H1 (cell line): ENCODE measurements around the gene BRPF1. TPM values are rescaled to one million over a fixed set of nuclear protein-coding genes. Genes with fewer than 3 reads are reported as not detected.
A peak's percentile ranks its signal among the peaks of the same experiment; 100 is the strongest.

Experiments
- CTCF ChIA-PET: fragments of 300-600 bp; sonication (Branson Sonifier 250); formaldehyde crosslinking; loops from one replicate; lab custom pipeline; 2021; ENCODE audit not compliant: partially characterized antibody; lab: Charles Lee
- POLR2A ChIA-PET: fragments of 300-600 bp; sonication (Branson Sonifier 250); formaldehyde crosslinking; loops from one replicate; lab custom pipeline; 2021; ENCODE audit warnings: inconsistent platforms; ENCODE audit not compliant: partially characterized antibody; lab: Charles Lee
- DNase-seq, 2 experiments: peaks; one replicate each; pipeline versions ENCODE4 v3.0.0 to v3.0.0-alpha.2; 2010 to 2022; ENCODE audit warnings: low spot score in 2 of 2, low read depth in 1 of 2, mixed read lengths in 1 of 2
- FAIRE-seq: peaks from 2 replicates; lab custom pipeline; 2011; peaks lifted over from hg19 to GRCh38; lab: Jason Lieb, UNC
- H2AFZ ChIP-seq: 2 replicates; pipeline ENCODE4 v1.8.1; 2012; ENCODE audit warnings: low read length, inconsistent platforms
- H2AK5ac ChIP-seq: 2 replicates; pipeline ENCODE4 v1.6.1; 2013; ENCODE audit warnings: low read depth, low read length
- H2BK120ac ChIP-seq: replicated peaks from 2 replicates; pipeline ENCODE3; 2013; ENCODE audit warnings: low read depth, low read length, inconsistent platforms
- H2BK12ac ChIP-seq: 2 replicates; pipeline ENCODE4 v1.6.1; 2013; ENCODE audit warnings: low read depth, low read length
- H2BK15ac ChIP-seq: 2 replicates; pipeline ENCODE4 v1.6.1; 2013; ENCODE audit warnings: low read length
- H2BK20ac ChIP-seq: 2 replicates; pipeline ENCODE4 v1.6.1; 2013; ENCODE audit warnings: low read length
- H2BK5ac ChIP-seq: 2 replicates; pipeline ENCODE4 v1.6.1; 2013; ENCODE audit warnings: low read depth, low read length
- H3K14ac ChIP-seq: 2 replicates; pipeline ENCODE4 v1.6.1; 2013; ENCODE audit warnings: inconsistent platforms; ENCODE audit not compliant: insufficient read length
- H3K18ac ChIP-seq: 2 replicates; pipeline ENCODE4 v1.6.1; 2013; ENCODE audit warnings: low read length; ENCODE audit errors: extremely low read depth
- H3K23ac ChIP-seq: 2 replicates; pipeline ENCODE4 v1.6.1; 2013; ENCODE audit warnings: inconsistent platforms; ENCODE audit not compliant: insufficient read length
- H3K23me2 ChIP-seq: 2 replicates; pipeline ENCODE4 v1.6.1; 2013; ENCODE audit warnings: low read depth, low read length
- H3K27ac ChIP-seq: 2 replicates; pipeline ENCODE4 v1.6.1; 2011; ENCODE audit warnings: low read depth, low read length, inconsistent platforms
- H3K27me3 ChIP-seq, 4 experiments: replicated peaks in 1 of 4; 1 replicate in 1 of 4; 2 replicates in 3 of 4; pipeline versions ENCODE4 v1.6.1 to v1.8.1; 2011 to 2013; ENCODE audit warnings: low read length in 3 of 4, mild to moderate bottlenecking in 3 of 4, inconsistent platforms in 2 of 4, mixed read lengths in 2 of 4, moderate library complexity in 1 of 4; ENCODE audit not compliant: control insufficient read depth in 3 of 4, insufficient read depth in 3 of 4; ENCODE audit errors: extremely low read depth in 1 of 4
- H3K36me3 ChIP-seq, 4 experiments: 2 replicates each; pipeline versions ENCODE4 v1.6.1 to v1.8.1; 2011 to 2013; ENCODE audit warnings: mild to moderate bottlenecking in 4 of 4, low read length in 3 of 4, moderate library complexity in 2 of 4, control low read depth in 1 of 4, inconsistent platforms in 1 of 4; ENCODE audit not compliant: insufficient read depth in 4 of 4, control insufficient read depth in 2 of 4
- H3K4ac ChIP-seq: replicated peaks from 2 replicates; pipeline ENCODE3; 2013; ENCODE audit warnings: low read length, low read depth, mixed read lengths, inconsistent platforms; ENCODE audit not compliant: insufficient read length
- H3K4me1 ChIP-seq, 4 experiments: replicated peaks in 1 of 4; 1 replicate in 1 of 4; 2 replicates in 3 of 4; pipeline versions ENCODE4 v1.6.1 to v1.8.1; 2011 to 2013; ENCODE audit warnings: low read length in 3 of 4, inconsistent platforms in 2 of 4, mixed read lengths in 1 of 4; ENCODE audit not compliant: insufficient read depth in 4 of 4, control insufficient read depth in 3 of 4
- H3K4me2 ChIP-seq, 2 experiments: 2 replicates each; pipeline versions ENCODE4 v1.6.1 to v1.8.1; 2011 to 2013; ENCODE audit warnings: low read depth in 2 of 2, low read length in 2 of 2, control low read depth in 1 of 2, inconsistent platforms in 1 of 2, mild to moderate bottlenecking in 1 of 2; ENCODE audit not compliant: insufficient read depth in 1 of 2
- H3K4me3 ChIP-seq, 4 experiments: fragments of 200-600, 300-600 bp in 1 of 4; sonication (generic), shearing (Covaris generic), sonication (Bioruptor Twin) in 1 of 4; 2 replicates each; pipeline versions ENCODE4 v1.5.1 to v1.8.1; 2011 to 2016; ENCODE audit warnings: low read length in 4 of 4, low read depth in 3 of 4, control low read depth in 2 of 4, inconsistent platforms in 2 of 4, mild to moderate bottlenecking in 2 of 4, mixed read lengths in 1 of 4, moderate library complexity in 1 of 4; ENCODE audit not compliant: insufficient read depth in 2 of 4; ENCODE audit errors: extremely low read depth in 1 of 4
- H3K56ac ChIP-seq: replicated peaks from 2 replicates; pipeline ENCODE3; 2013; ENCODE audit warnings: low read depth, mild to moderate bottlenecking, mixed read lengths, low read length, inconsistent platforms; ENCODE audit not compliant: insufficient read length
- H3K79me1 ChIP-seq: 2 replicates; pipeline ENCODE4 v1.6.1; 2013; ENCODE audit warnings: low read depth, low read length, control low read depth
- H3K79me2 ChIP-seq, 2 experiments: 2 replicates each; pipeline versions ENCODE4 v1.6.1 to v1.8.1; 2012 to 2013; ENCODE audit warnings: low read length in 2 of 2, mild to moderate bottlenecking in 2 of 2, inconsistent platforms in 1 of 2; ENCODE audit not compliant: insufficient read depth in 2 of 2, control insufficient read depth in 1 of 2
- H3K9ac ChIP-seq, 4 experiments: replicated peaks in 1 of 4; 1 replicate in 1 of 4; 2 replicates in 3 of 4; pipeline versions ENCODE4 v1.6.1 to v1.8.1; 2011 to 2013; ENCODE audit warnings: low read depth in 3 of 4, low read length in 3 of 4, control low read depth in 2 of 4, mild to moderate bottlenecking in 2 of 4, moderate library complexity in 2 of 4, inconsistent platforms in 1 of 4; ENCODE audit errors: extremely low read depth in 1 of 4
- H3K9me3 ChIP-seq, 2 experiments: 2 replicates each; pipeline versions ENCODE4 v1.6.1 to v1.8.1; 2012 to 2013; ENCODE audit warnings: mild to moderate bottlenecking in 2 of 2, moderate library complexity in 2 of 2, control low read depth in 1 of 2, inconsistent platforms in 1 of 2, low read depth in 1 of 2, low read length in 1 of 2, mixed read lengths in 1 of 2; ENCODE audit not compliant: insufficient read depth in 2 of 2
- H4K20me1 ChIP-seq, 2 experiments: replicated peaks in 1 of 2; 2 replicates each; pipeline versions ENCODE3 to v1.8.1; 2011 to 2013; ENCODE audit warnings: inconsistent platforms in 2 of 2, low read length in 2 of 2, mild to moderate bottlenecking in 1 of 2; ENCODE audit not compliant: insufficient read depth in 2 of 2, control insufficient read depth in 1 of 2
- H4K5ac ChIP-seq: 2 replicates; pipeline ENCODE4 v1.6.1; 2013; ENCODE audit warnings: low read length, low read depth, mixed read lengths, inconsistent platforms; ENCODE audit not compliant: insufficient read length
- H4K8ac ChIP-seq: 2 replicates; pipeline ENCODE4 v1.8.0; 2013; ENCODE audit warnings: mild to moderate bottlenecking, moderate library complexity, low read length, inconsistent platforms; ENCODE audit not compliant: insufficient read depth; ENCODE audit errors: extremely low read depth
- H4K91ac ChIP-seq: replicated peaks from 2 replicates; pipeline ENCODE3; 2013; ENCODE audit warnings: low read length, mixed read lengths, inconsistent platforms; ENCODE audit not compliant: insufficient read length
- ATF3 ChIP-seq: IDR thresholded peaks from 2 replicates; pipeline ENCODE4 v1.6.1; 2011; ENCODE audit warnings: low read depth, mild to moderate bottlenecking, low read length; ENCODE audit not compliant: insufficient read depth
- CHD1 ChIP-seq: IDR thresholded peaks from 2 replicates; pipeline ENCODE4 v1.6.1; 2012; ENCODE audit warnings: low read depth, low read length, improper control_type of control experiment
- CREB1 ChIP-seq: IDR thresholded peaks from 2 replicates; pipeline ENCODE4 v1.6.1; 2012; ENCODE audit warnings: inconsistent platforms
- KDM1A ChIP-seq: fragments of 200-600, 300-600 bp; sonication (generic); IDR thresholded peaks from 2 replicates; pipeline ENCODE4 v1.7.1; 2016; ENCODE audit warnings: mild to moderate bottlenecking, low read length, borderline replicate concordance
- RBBP5 ChIP-seq: IDR thresholded peaks from 2 replicates; pipeline ENCODE4 v1.7.1; 2012; ENCODE audit warnings: low read depth, mild to moderate bottlenecking, inconsistent platforms, low read length, moderate library complexity, borderline replicate concordance
- SIX5 ChIP-seq: IDR thresholded peaks from 2 replicates; pipeline ENCODE4 v1.6.1; 2011; ENCODE audit warnings: mild to moderate bottlenecking, low read depth, low read length
- SP1 ChIP-seq: IDR thresholded peaks from 2 replicates; pipeline ENCODE4 v1.6.1; 2011; ENCODE audit warnings: low read depth, low read length
- WGBS, 2 experiments: shearing (Covaris generic) in 1 of 2; methylation state at CpG; one replicate each; pipeline versions ENCODE4 v1.1.6 to v1.1.7; 2013 to 2015; ENCODE audit warnings: low lambda C conversion rate in 2 of 2, mixed read lengths in 2 of 2, inconsistent platforms in 1 of 2, low coverage in 1 of 2, missing lambda C conversion rate in 1 of 2; ENCODE audit not compliant: insufficient replicate concordance in 2 of 2, insufficient coverage in 1 of 2, insufficient read length in 1 of 2; ENCODE audit errors: extremely low coverage in 1 of 2, missing lambda C conversion rate in 1 of 2; 5-methylcytosine and 5-hydroxymethylcytosine counted together
- polyA plus RNA-seq, 7 experiments: library from polyadenylated mRNA; depleted of rRNA in 3 of 7; stranded (reverse) in 5 of 7; unstranded in 2 of 7; fragments of >200 nt in 5 of 7; fragments of 200-250 nt in 2 of 7; gene quantifications; 1 replicate in 5 of 7; 2 replicates in 1 of 7; 4 replicates in 1 of 7; pipeline versions ENCODE4 v1.2.1 to v1.2.3, GENCODE V29; 2011 to 2013; ENCODE audit warnings: missing spikeins in 2 of 7, mixed read lengths in 2 of 7
- total RNA-seq: library from RNA; stranded (reverse); fragmentation: NEBNext Ultra II Directional; extraction: Animal tissue kit (Norgen Biotek cat#: 25700); gene quantifications from 2 replicates; pipeline ENCODE4 v1.2.1, GENCODE V29; 2021

The BRPF1 gene
- total and polyA plus RNA-seq, 2 of the 8 experiments (the other 6 are each of a cell fraction or from before 2014, with no cell fraction given): 11.3 to 21.7 TPM

- Histone ChIP-seq H3K56ac (peak overlapping the region; percentile 83), H3K18ac (no peak overlapping the region; the same call in 1 of the 2 replicates), H3K9ac (peak overlapping the region in 3 of 4 experiments; percentile 73 to 98 (median 94); a peak in 6 of 7 replicates), H2AK5ac (0 out of 2 replicates have a peak overlapping the region, but pooled peaks have one; percentile 34), H4K5ac (peak overlapping the region; percentile 11), H3K4ac (no peak overlapping the region), H2BK15ac (no peak overlapping the region; the same call in 1 of the 2 replicates), H3K23ac (no peak overlapping the region), H4K8ac (peak overlapping the region; percentile 90; the same call in 1 of the 2 replicates), H2BK12ac (no peak overlapping the region), H4K20me1 (peaks cover 0 to 1% of the 10 kb centered on the region in 2 experiments), H3K36me3 (peaks cover 2 to 26% (median 13%) of the 10 kb centered on the region in 4 experiments; a peak in 6 of 8 replicates), H3K79me2 (peaks cover 0 to 36% of the 10 kb centered on the region in 2 experiments; a peak in 2 of 4 replicates), H3K79me1 (peaks cover 9% of the 10 kb centered on the region), H3K4me3 (peak overlapping the region; percentile 89 to 98 (median 95)), H2AFZ (no peak overlapping the region), H3K4me2 (peak overlapping the region; percentile 83 to 96), H2BK20ac (no peak overlapping the region), H3K4me1 (peaks cover 0 to 8% (median 0%) of the 10 kb centered on the region in 4 experiments; a peak in 2 of 7 replicates), H3K27me3 (no peaks in the 10 kb centered on the region), H3K9me3 (no peaks in the 10 kb centered on the region), H2BK120ac (no peak overlapping the region), H3K23me2 (peaks cover 8% of the 10 kb centered on the region), H3K27ac (peak overlapping the region; percentile 98; the same call in 1 of the 2 replicates), H2BK5ac (no peak overlapping the region), H4K91ac (peak overlapping the region; percentile 12), H3K14ac (no peak overlapping the region)
- FAIRE-seq (no peak), DNase-seq (no peak)
- ChIA-PET CTCF (interaction anchor here (1.2 to 1.6 kb wide), 4 partner anchors 10 to 43 kb away, joined by 4 to 6 read pairs (median 4); partner anchors contain the start of gene OGG1), POLR2A (interaction anchor here (0.8 to 5.5 kb wide), 19 partner anchors 8 to 429 kb away, joined by 3 to 71 read pairs (median 6); partner anchors contain the start of genes BRPF1, CAMK1, CRELD1 and EMC3)
- WGBS, 2 experiments: 25% methylated on average over 12 of the region's 14 CpGs; no CpG with 5 or more reads in 1 of the 2 experiments
- no peak for TF ChIP-seq CHD1
- TF ChIP-seq CREB1: no peak
- TF ChIP-seq KDM1A: peak; percentile 98
- no peak for TF ChIP-seq RBBP5
- TF ChIP-seq ATF3: no peak
- no peak for TF ChIP-seq SIX5
- TF ChIP-seq SP1: no peak; the same call in 1 of the 2 replicates
These were observed 60.4 kb downstream of the BRPF1 start for GRCh38 chr3:9791790-9792404.
